CD4-positive, alpha-beta T cell treated with Interleukin-15 for 4 hours (primary cell): ENCODE data around the gene SOX15.
A peak's percentile ranks its signal among the peaks of the same experiment; 100 is the strongest.
"Not testable (repeated sequence)": the region's sequence is repeated elsewhere in the genome, so short reads cannot be mapped to it uniquely, and the experiment has no call there.

Experiments used
- DNase-seq: peaks from one replicate; pipeline ENCODE4 v3.0.0-alpha.2; 2020; ENCODE audit warnings: low spot score

SOX15 gene

DNA sequence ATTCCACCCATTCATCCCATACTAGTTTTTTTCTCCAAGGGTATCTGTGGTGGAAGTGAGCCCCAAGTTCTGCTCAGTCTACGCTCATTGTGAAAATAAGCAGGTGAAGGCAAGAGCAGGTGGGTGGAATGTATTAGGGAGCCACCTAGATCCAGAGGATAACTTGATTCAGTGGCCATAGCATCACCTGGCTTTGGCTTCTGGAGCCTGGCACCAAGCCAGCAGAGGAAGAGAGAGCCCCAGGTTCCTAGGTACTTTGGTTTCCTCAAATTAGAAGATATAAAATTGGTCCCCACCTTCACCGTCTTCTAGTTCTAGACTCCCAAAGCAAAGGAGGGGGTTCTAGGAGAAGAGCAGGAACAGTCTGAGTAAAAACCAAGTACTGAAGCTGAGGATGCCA lies 20.7 kb upstream of the SOX15 start:
- DNase-seq = no peak

DNA sequence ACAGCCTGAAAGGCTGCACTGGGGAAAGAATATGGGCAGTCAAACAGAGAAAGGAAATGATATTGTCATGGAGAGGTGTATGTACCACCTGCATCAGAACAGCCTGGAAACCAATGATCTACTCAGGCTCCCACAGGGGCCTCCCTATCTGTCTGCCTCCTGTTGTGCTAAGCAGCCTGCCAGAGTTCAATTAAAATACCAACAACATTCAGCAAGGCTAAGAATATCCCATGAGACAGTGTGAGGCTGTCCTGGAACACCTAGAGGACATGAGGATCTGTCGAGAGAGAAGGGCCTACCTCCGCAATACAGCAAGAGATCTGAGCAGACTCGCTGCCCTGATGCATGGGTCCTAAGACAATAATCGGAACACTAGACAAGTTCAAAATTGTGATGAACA lies 16.4 kb upstream of the SOX15 start:
- no peak for DNase-seq

DNA sequence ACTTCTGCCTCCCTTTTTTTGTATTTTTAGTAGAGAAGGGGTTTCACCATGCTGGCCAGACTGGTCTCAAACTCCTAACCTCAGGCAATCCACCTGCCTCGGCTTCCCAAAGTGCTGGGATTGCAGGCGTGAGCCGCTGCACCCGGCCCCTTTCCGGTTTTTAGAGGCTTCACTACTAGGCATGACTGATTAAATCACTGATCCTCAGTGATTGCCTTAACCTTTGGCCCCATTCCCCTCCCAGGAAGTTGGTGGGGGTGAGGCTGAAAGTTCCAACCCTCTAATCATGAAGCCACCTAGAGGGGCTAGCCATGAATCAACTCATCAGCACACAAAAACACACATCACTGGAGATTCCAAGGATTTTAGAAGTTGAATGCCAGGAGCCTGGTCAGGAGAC lies 7.7 kb upstream of the SOX15 start:
- not testable (repeated sequence) for DNase-seq

DNA sequence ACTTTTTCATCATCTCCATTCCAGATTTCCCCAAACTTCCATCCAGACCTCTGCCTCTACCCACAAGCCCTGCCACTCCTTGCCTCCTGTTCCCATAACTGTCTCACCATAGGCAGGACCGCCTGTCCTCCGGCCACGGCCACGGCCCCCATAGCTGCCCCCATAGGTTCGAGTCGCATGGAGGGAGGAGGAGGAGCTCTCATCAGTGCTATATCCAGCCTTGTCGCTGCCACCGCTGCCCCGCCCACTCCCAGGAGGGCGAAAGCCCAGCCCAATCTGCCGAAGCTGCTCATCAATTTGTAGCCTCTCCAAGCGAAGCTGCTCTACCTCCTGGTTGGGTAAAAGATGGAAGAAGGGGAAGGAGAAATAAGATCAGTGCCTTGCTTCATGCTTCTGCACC lies 3.4 kb upstream of the SOX15 start:
- no peak for DNase-seq

DNA sequence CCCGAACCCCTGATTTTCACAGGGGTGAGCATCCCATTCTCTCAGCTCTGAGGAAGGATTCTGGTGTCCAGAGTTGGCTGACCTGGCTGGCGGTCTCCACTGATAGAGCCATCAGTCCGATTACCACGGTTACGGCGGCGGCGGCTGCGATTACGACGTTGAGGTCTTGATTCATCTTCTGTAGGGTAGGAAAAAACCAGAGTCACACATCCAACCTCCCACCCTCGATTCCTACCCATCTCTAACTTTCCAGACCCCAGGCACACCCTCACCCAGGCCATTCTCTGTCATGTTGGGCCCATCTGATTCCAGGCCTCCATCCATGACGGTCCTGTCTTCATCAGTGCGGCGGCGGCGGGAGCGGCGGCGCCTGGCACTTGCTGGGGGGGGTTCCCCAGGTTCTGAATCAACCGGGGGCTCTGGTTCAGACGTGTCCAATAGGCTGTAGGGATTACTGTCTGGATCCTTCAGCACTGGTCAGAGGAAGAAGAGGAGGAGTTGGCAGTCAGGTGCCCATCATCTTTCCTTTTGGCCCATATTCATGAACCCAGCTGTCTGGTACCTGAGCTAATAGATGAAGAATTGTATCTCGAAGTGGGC lies 2.6 kb upstream of the SOX15 start:
- DNase-seq = no peak

DNA sequence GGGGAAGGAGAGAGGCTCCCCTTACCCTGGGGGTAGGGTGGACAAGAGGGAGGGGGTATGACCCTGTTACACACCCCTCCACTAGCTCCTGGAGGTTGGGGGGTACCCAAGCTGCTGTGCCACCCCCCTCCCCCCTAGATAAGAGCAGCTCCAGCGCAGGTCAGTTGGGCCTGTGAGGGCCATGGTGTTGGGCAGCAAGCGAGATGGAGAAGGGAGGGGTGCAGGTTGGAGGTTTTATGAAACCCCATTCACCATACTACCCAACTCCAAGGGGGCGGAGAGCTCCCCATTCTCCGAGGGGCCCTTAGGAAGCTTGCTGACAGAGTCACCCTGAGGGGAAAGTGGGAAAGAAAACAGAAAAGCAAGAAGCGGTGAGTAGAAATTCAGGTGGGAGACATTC lies 1.7 kb upstream of the SOX15 start:
- DNase-seq = no peak

DNA sequence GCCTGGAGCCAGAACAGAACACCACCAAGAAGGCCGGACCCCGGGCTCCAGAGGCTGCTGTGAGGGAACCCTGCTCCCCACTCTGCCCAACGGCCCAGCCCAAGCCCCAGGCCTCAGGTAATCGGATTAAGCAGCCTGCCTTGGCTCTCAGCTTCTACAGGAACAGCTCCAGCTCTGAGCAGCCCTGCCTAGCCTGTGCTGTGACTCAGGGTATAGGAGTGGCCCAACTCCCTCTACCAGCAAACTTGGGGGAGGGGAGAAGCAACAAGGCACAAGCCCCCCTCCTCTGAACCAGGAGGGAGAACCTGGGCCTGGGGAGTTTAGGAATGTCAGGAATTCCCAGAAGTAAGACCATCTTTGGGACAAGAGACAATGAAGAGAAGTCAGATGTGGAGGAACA lies 849 bp upstream of the SOX15 start:
- DNase-seq = no peak

DNA sequence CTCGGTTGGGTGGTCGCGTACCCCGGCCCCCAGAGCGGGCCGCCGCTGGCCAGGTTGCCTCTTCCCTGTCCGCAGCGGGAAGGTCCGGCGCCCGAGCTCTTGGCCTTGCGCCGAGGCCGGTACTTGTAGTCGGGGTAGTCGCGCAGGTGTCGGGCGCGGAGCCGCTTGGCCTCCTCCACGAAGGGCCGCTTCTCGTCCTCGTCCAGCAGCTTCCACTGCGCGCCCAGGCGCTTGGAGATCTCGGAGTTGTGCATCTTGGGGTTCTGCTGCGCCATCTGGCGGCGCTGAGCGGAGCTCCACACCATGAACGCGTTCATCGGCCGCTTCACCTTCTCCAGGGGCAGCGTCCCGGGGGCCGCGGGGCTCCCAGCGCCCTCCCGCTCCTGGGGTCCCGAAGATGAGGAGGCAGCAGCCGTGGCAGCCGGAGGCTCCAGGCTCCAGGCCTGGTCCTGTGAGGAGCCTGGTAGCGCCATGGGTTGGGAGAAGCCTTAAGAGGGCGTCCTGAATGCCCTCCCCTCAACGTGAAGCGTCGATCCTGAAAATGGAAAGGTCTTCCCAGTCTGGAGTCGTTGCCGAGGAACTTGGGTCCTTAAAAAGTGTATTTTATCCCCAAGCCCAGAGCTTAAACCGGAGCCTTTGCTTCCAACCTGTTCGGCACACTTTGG lies 558 bp downstream of the SOX15 start:
- DNase-seq = peak; percentile 65

DNA sequence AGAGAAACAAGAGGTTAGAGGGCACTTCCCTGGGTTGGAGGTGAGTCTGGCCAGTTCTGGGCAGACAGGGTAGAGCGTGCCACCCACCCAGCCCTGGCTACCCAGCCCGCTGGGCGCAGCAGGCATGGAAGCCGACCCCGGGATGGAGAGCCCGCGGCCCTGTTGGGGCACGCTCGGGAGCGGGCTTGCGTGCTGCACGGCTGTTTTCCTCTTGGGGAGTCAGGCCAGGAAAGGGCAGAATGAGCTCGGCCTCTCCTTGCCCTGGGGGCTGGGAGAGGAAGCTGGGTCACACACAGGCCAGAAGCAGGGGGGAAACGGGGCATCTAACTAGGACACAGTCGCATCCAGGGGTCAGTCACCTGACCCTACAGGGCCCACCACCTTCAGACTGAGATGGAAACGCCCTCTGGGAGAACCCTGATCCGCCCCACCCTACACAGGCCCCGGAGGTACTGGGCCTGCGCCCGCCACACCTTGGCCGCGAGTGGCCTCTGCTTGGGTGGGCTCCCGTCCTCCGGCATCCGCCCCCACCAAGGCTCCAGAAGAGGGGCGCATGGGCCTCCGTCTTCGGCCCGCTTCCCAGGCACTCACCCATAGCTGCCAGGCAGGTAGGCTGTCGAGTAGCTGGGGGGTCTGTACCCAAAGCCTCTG lies 1.2 kb downstream of the SOX15 start:
- no peak for DNase-seq

DNA sequence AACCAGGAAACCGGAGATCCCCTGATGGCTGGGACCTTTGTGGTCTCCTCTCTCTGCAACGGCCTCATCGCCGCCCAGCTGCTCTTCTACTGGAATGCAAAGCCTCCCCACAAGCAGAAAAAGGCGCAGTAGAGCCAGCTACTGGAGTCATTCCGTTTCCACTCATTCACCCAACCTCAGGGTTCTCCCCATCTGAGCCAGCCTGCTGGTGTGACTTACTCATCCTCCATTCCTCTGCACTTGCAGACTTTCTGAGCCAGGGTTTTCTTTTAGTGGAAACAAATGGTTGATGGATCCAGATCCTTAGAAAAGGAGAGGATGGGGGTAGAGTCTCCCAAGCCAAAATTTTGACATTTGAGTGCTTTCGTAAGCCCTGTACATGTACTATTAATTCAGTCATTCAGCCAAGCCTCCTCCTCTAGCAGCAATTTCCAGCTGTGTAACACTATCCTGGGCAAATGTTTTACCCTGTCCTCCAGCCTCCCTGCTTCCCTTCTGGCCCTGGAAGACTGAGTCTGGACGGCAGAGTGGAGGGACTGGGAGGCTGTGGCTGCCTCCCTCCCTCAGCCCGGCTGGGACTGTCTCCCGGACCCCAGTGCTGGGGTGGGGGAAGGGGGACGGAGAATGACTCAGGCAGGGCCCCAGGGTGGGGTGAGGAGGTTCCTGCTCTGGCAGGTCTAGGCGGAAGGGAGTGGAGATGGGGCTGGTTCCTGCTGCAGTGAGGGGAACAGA lies 2.3 kb downstream of the SOX15 start:
- no peak for DNase-seq

DNA sequence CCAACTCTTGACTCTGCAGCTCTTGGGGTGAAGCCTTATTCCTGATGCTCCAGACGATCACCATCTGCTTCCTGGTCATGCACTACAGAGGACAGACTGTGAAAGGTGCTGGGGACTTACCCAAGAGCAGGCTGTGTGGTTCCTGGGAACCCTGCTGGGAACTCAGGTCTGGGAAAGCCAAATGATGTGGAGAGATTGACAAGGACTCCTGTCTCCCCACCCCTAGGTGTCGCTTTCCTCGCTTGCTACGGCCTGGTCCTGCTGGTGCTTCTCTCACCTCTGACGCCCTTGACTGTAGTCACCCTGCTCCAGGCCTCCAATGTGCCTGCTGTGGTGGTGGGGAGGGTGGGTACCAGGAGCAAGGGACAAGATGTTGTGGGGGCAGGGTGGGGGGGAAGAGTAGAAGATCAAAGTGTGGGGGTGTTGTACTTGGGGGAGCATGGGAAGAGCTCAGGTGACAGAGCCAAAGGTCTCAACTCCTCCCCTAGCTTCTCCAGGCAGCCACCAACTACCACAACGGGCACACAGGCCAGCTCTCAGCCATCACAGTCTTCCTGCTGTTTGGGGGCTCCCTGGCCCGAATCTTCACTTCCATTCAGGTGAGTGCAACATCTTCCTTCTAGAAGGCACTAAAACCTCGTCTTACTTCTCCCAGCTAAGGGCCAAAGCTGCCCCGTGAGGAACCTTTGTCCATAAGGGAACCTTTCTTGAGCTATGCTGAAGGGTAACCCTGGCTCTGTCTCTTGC lies 3.0 kb downstream of the SOX15 start:
- no peak for DNase-seq

DNA sequence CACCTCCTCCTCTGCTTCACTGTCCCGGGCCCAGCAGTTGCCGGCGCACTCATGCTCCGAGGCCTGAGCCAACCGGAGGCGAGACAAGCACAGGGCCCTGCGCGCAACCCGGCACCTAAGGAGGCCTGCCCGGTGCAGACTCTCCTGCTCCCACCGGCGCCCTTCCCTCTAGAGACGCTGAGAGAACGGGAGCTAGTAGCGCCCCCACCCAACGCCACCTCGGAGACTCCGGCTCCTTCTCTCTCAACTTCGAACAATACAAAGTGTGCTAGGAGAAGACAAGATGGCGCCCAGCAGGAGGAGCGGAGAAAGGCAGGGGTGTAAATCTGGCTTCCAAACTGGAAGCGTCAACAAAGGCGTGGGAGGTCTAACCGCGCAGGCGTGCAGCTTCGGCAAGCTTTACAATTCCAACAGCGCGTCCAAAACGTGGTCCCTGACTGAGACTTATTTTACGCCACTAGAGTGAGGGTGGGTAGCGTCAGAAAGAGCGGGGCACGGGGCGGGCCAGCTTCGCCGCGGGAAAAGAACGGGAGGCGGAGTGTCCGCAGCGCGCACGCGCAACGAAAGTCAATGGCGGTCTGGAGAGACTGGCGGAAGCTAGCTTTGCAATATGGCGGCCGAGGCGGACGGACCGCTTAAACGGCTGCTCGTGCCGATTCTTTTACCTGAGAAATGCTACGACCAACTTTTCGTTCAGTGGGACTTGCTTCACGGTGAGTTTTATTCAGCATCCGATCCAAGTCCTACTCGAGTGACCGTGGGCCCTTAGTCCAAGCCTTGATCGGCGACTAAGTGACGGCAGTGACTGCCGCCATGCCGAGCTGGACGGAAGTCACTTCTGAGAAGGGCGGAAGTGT lies 6.4 kb downstream of the SOX15 start, which contains the start of gene MPDU1:
Gene MPDU1, plus strand, starts transcription at position 600 of the 857 bp plus-strand sequence. Its CDS starts 11 bp downstream, at position 611.
- DNase-seq = peak; percentile 96

DNA sequence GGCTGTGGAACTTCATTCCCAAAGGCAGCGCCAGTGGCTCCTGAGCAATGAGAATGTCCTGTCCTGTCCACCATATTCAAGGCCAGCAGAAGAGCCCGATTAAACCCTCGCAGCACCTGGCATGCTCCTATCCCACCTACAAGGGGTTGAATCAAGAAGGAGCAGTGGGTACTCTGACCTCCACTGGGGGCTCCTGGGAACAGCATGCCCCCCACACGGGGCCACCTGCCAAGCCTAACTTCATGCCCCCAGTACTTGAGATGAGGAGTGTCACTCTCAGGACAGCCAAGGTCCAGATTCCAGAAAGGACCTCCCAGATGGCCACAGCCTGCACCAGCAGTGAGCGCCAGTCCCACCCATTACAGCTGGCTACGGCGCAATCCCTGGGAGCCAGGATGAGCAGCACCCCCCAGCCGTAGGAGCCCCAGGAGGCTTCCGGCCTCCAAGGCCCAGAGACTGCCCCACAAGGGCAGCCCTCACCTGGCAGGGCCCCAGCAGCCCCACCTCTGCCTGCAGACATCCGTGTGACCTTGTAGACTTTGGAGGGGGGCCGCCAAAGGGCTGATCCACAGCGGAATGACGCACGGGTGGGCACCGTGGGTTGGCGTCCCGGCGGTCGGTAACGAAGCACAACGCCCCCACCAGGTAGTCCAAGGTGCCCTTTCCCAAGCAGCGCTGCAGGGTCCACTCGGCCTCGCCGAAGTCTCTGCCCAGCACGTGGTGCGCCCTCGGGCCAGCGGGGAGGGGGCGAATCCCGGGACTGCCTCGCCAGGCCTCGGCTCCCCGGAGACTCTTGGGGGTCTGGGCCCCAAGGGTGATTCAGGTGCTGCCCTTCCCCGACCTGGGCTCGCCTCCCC lies 7.3 kb downstream of the SOX15 start:
- no peak for DNase-seq

DNA sequence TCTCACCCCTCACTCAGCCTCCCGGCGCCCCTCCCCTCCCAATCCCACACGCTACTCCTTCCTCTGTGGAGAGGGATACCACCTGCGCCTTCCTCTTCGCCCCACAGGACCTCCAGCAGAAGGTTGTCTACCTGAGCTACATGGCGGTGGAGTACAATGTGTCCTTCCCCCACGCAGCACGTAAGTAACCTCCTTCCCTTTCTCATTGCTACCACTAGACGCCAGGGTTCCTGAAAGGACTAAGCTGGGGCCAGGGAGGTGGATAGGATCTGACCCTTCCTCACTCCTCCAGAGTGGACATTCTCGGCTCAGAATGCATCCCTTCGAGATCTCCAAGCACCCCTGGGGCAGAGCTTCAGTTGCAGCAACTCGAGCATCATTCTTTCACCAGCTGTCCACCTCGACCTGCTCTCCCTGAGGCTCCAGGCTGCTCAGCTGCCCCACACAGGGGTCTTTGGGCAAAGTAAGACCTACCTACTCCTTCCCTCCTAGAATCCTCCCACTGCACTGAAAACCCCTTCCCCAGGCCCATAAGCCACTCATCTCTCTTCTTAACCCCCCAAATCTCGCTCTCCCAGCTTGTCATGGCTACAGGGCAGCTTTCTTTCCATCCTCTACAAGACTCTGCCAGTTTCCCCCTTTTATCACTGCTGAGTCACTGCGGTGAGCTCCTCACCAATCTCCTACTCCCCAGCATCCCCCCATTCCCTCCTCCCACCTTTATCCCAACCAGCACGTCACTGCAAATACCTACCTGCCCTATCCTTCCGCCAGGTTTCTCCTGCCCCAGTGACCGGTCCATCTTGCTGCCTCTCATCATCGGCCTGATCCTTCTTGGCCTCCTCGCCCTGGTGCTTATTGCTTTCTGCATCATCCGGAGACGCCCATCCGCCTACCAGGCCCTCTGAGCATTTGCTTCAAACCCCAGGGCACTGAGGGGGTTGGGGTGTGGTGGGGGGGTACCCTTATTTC lies 9.0 kb downstream of the SOX15 start:
- no peak for DNase-seq

DNA sequence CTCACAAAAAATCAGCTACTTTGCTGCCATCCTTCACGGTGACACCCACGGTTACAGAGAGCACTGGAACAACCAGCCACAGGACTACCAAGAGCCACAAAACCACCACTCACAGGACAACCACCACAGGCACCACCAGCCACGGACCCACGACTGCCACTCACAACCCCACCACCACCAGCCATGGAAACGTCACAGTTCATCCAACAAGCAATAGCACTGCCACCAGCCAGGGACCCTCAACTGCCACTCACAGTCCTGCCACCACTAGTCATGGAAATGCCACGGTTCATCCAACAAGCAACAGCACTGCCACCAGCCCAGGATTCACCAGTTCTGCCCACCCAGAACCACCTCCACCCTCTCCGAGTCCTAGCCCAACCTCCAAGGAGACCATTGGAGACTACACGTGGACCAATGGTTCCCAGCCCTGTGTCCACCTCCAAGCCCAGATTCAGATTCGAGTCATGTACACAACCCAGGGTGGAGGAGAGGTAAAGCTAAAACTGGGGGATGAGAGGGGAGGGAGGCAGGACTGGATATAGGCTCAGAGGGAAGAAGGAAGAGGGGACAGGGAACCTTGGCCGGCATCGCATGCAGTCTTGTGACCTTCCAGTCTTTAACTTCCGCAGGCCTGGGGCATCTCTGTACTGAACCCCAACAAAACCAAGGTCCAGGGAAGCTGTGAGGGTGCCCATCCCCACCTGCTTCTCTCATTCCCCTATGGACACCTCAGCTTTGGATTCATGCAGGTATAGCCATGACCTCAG lies 9.9 kb downstream of the SOX15 start:
- no peak for DNase-seq

DNA sequence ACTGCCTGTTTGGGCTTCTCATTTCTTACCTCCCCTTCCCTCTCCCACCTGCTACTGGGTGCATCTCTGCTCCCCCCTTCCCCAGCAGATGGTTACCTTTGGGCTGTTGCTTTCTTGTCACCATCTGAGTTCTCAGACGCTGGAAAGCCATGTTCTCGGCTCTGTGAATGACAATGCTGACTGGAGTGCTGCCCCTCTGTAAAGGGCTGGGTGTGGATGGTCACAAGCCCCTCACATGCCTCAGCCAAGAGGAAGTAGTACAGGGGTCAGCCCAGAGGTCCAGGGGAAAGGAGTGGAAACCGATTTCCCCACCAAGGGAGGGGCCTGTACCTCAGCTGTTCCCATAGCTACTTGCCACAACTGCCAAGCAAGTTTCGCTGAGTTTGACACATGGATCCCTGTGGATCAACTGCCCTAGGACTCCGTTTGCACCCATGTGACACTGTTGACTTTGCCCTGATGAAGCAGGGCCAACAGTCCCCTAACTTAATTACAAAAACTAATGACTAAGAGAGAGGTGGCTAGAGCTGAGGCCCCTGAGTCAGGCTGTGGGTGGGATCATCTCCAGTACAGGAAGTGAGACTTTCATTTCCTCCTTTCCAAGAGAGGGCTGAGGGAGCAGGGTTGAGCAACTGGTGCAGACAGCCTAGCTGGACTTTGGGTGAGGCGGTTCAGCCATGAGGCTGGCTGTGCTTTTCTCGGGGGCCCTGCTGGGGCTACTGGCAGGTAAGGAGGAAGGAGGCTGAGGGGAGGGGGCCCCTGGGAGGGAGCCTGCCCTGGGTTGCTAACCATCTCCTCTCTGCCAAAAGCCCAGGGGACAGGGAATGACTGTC lies 10.7 kb downstream of the SOX15 start, which contains the start of gene CD68:
Gene CD68, plus strand, starts transcription at position 638 of the 833 bp plus-strand sequence. Its CDS starts 40 bp downstream, at position 678.
- peak; percentile 73 for DNase-seq
